SU-DHL-6 (cell line): ENCODE measurements around the gene CDC42.

Experiments
- CTCF ChIP-seq: fragments of 200-600 bp; sonication (generic); IDR thresholded peaks from one replicate; pipeline ENCODE4 v1.5.1; 2017; ENCODE audit warnings: antibody characterized with exemption, mild to moderate bottlenecking, low read length, moderate library complexity; ENCODE audit not compliant: insufficient read depth, poor library complexity, severe bottlenecking
- EZH2phosphoT487 ChIP-seq: fragments of 200-600 bp; sonication (generic), shearing (Covaris generic); conservative IDR thresholded peaks from 2 replicates; pipeline ENCODE4 v1.6.1; 2018; ENCODE audit warnings: mild to moderate bottlenecking, antibody characterized with exemption, low read length, moderate library complexity, mixed read lengths

- TF ChIP-seq CTCF (no peak), EZH2phosphoT487 (no peak)
Observed at GRCh38 chr1:22139817-22140216, 87.3 kb downstream of the CDC42 start.
